ENCODE data around the gene CD274.

Gene CD274

DNA sequence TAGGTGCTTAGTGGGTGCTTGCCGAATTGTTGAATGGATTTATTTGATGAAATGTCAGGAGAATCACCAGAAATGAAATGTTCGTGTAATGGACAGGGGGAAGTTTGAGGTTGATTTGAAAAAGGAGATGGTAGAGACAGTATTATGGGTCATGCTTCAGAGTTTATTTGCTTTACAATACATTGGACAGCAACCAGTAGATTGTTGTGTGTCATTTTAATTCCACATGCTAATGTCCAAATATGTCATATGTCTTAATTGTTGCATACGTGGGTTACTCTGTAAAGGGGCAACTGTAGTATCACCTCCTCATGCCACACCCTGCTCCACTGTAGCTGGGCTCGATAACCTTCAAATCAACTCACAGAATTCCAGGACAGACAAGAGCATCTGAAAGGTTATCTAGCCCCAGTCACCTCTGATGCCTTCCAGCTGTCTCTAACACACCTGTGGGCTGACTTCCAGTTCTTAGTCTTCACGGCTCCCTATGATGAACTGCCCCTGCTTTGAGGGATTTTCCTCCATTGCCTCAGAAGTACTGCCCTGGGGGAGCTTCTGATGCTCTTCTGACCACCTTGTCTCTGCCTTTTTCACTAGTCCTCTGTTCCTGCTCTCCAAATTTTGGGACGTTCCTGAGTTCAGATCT lies 61.7 kb downstream of the CD274 start:
- Histone ChIP-seq H3K36me3 (ENCODE audit: insufficient read depth, low read length) (no peaks in the 10 kb centered on the region), H3K9me2 (ENCODE audit: low read depth, low read length) (no peaks in the 10 kb centered on the region), H3K4me3 (ENCODE audit: low read depth, low read length, poor library complexity, severe bottlenecking) (no peak overlapping the region), H3K9me3 (ENCODE audit: low read length) (no peaks in the 10 kb centered on the region), H4K20me1 (ENCODE audit: insufficient read depth, low read length) (no peaks in the 10 kb centered on the region), H2AFZ (ENCODE audit: low read length) (no peak overlapping the region), H3K27me3 (ENCODE audit: insufficient read depth, low read length) (no peaks in the 10 kb centered on the region), H3K27ac (ENCODE audit: low read depth, low read length, poor library complexity, severe bottlenecking) (no peak overlapping the region), H3K79me2 (ENCODE audit: insufficient read depth, low read length) (no peaks in the 10 kb centered on the region), H3K9ac (ENCODE audit: low read length) (no peak overlapping the region), H3K4me1 (ENCODE audit: insufficient read depth, low read length, severe bottlenecking) (no peaks in the 10 kb centered on the region), H3F3A (ENCODE audit: insufficient read depth, low read length) (no peaks in the 10 kb centered on the region), H3K4me2 (ENCODE audit: low read length) (no peak overlapping the region)
- TF ChIP-seq, protein P1, sequence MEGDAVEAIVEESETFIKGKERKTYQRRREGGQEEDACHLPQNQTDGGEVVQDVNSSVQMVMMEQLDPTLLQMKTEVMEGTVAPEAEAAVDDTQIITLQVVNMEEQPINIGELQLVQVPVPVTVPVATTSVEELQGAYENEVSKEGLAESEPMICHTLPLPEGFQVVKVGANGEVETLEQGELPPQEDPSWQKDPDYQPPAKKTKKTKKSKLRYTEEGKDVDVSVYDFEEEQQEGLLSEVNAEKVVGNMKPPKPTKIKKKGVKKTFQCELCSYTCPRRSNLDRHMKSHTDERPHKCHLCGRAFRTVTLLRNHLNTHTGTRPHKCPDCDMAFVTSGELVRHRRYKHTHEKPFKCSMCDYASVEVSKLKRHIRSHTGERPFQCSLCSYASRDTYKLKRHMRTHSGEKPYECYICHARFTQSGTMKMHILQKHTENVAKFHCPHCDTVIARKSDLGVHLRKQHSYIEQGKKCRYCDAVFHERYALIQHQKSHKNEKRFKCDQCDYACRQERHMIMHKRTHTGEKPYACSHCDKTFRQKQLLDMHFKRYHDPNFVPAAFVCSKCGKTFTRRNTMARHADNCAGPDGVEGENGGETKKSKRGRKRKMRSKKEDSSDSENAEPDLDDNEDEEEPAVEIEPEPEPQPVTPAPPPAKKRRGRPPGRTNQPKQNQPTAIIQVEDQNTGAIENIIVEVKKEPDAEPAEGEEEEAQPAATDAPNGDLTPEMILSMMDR (IDR thresholded peaks at IDR 0.05; ENCODE audit: low read length): no peak

- H4K20me1 ChIP-seq (ENCODE audit: insufficient read depth, low read length): no peaks in the 10 kb centered on the region
- H3K4me2 ChIP-seq (ENCODE audit: low read length): no peak overlapping the region
- no peaks in the 10 kb centered on the region for H3K9me2 ChIP-seq (ENCODE audit: low read depth, low read length)
- no peaks in the 10 kb centered on the region for H3K9me3 ChIP-seq (ENCODE audit: low read length)
- no peaks in the 10 kb centered on the region for H3K79me2 ChIP-seq (ENCODE audit: insufficient read depth, low read length)
- no peak overlapping the region for H3K4me3 ChIP-seq (ENCODE audit: low read depth, low read length, poor library complexity, severe bottlenecking)
- no peak overlapping the region for H3K27ac ChIP-seq (ENCODE audit: low read depth, low read length, poor library complexity, severe bottlenecking)
- H3K27me3 ChIP-seq (ENCODE audit: insufficient read depth, low read length): no peaks in the 10 kb centered on the region
- TF ChIP-seq EZH2 (IDR thresholded peaks at IDR 0.05; ENCODE audit: borderline replicate concordance, low read length): no peak
- TF ChIP-seq, protein P1 (IDR thresholded peaks at IDR 0.05; ENCODE audit: low read length): no peak
- H3K9ac ChIP-seq (ENCODE audit: low read length): no peak overlapping the region
- no peak overlapping the region for H2AFZ ChIP-seq (ENCODE audit: low read length)
- no peaks in the 10 kb centered on the region for H3K4me1 ChIP-seq (ENCODE audit: insufficient read depth, low read length, severe bottlenecking)
- no peaks in the 10 kb centered on the region for H3K36me3 ChIP-seq (ENCODE audit: insufficient read depth, low read length)
- no peaks in the 10 kb centered on the region for H3F3A ChIP-seq (ENCODE audit: insufficient read depth, low read length)
These were observed 62.5 kb downstream of the CD274 start for GRCh38 chr9:5512658-5513452.

GRCh38 chr9:5513966-5514616 lies 63.7 kb downstream of the CD274 start:
- Histone ChIP-seq H3K4me2 (ENCODE audit: low read length) (no peak overlapping the region), H3K36me3 (ENCODE audit: insufficient read depth, low read length) (no peaks in the 10 kb centered on the region), H2AFZ (ENCODE audit: low read length) (no peak overlapping the region), H4K20me1 (ENCODE audit: insufficient read depth, low read length) (no peaks in the 10 kb centered on the region), H3K9me2 (ENCODE audit: low read depth, low read length) (no peaks in the 10 kb centered on the region), H3K79me2 (ENCODE audit: insufficient read depth, low read length) (no peaks in the 10 kb centered on the region), H3K9ac (ENCODE audit: low read length) (no peak overlapping the region), H3F3A (ENCODE audit: insufficient read depth, low read length) (no peaks in the 10 kb centered on the region), H3K4me3 (ENCODE audit: low read depth, low read length, poor library complexity, severe bottlenecking) (no peak overlapping the region), H3K27me3 (ENCODE audit: insufficient read depth, low read length) (no peaks in the 10 kb centered on the region), H3K4me1 (ENCODE audit: insufficient read depth, low read length, severe bottlenecking) (no peaks in the 10 kb centered on the region), H3K9me3 (ENCODE audit: low read length) (no peaks in the 10 kb centered on the region), H3K27ac (ENCODE audit: low read depth, low read length, poor library complexity, severe bottlenecking) (no peak overlapping the region)
- TF ChIP-seq EZH2 (IDR thresholded peaks at IDR 0.05; ENCODE audit: borderline replicate concordance, low read length): no peak
- TF ChIP-seq, protein P1 (IDR thresholded peaks at IDR 0.05; ENCODE audit: low read length): no peak

Data from OCI-LY1 (cell line).